Kidney tubule cell (primary cell): Measurements from ENCODE around the gene URGCP.
"Not testable (repeated sequence)": the region's sequence is repeated elsewhere in the genome, so short reads cannot be mapped to it uniquely, and the experiment has no call there.

Source experiments
- DNase-seq: peaks from one replicate; pipeline ENCODE4 v3.0.0-alpha.2; 2018; ENCODE audit warnings: low spot score

The URGCP gene

DNA sequence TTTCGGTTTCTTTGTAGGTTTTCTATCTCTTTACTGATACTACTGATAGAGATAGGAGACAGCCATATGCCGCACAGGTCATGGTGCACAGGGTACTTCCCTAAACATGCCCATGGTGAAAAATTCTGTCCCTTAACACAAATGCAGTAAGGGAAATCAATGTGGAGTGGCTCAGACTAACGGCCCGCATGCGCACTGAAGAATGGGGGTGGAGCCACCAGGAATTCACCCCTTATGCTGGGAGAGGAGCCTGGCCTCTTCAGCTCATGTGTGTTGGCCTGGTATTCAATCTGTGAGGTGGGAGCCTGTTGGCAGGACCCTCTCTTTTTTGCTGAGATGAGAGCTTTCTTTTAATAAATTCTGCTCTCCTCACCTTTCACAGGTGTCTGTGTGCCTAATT, 8.4 kb upstream of the URGCP start:
- no peak for DNase-seq

DNA sequence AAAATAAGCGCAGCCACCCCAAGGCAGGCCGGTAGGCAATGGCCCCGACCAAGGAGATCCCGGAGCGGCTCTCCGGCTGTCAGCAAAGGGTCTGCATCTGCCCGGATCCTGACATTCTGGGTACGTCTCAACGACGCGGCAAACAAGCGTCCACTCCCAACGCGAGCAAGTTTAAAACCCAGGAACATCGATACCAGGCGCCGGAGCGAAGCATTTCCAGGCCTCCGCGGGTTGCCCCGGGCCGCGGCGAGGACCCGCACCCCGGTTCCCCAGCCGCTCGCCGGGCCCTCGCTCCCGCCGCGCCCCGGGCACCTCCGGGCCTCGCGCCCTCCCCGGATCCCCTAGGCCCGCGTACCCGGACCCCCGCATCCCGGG, 453 bp downstream of the URGCP start:
- DNase-seq, result peak; percentile 30

- peak; percentile 89 for DNase-seq
Measured at GRCh38 chr7:43905209-43905946, 1.0 kb downstream of the URGCP start.

- DNase-seq, result peak; percentile 49
Measured at GRCh38 chr7:43904533-43905208, 1.7 kb downstream of the URGCP start.

GRCh38 chr7:43902542-43903054, 3.8 kb downstream of the URGCP start:
- no peak for DNase-seq

DNA sequence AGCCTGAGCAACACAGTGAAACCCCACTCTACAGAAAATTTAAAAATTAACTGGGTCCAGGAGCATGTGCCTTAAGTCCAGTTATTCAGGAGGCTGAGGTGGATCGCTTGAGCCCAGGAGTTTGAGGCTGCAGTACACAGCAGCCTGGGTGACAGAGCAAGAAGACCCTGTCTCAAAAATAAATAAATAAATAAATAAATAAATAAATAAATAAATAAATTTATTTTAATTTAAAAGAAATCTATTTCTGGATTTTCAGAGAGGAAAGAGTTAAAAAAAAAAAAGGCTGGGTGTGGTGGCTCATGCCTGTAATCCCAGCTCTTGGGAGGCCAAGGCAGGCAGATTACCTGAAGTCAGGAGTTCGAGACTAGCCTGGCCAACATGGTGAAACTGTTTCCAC, 7.8 kb downstream of the URGCP start:
- DNase-seq, result not testable (repeated sequence)

DNA sequence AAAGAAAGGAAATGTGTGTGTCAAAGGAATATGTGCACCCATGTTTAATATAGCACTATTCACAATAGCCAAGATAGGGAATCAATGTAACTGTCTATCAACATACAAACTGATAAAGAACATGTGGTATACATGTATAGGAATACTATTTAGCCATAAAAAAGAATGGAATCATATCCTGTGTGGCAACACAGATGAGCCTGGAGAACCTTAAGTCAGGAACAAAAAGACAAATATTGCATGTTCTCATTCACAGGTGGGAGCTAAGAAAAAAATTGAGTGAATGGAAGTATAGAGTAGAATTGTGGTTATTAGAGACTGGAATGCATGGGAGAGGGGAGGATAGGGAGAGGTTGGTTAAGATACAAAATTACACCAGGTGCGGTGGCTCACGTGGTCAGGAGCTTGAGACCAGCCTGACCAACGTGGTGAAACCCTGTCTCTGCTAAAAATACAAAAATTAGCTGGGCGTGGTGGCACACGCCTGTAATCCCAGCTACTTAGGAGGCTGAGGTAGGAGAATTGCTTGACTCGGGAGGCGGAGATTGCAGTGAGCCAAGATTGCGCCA, 10.5 kb downstream of the URGCP start:
- DNase-seq, result no peak

- DNase-seq, result no peak
Measured at GRCh38 chr7:43891069-43891955, 15.1 kb downstream of the URGCP start.

DNA sequence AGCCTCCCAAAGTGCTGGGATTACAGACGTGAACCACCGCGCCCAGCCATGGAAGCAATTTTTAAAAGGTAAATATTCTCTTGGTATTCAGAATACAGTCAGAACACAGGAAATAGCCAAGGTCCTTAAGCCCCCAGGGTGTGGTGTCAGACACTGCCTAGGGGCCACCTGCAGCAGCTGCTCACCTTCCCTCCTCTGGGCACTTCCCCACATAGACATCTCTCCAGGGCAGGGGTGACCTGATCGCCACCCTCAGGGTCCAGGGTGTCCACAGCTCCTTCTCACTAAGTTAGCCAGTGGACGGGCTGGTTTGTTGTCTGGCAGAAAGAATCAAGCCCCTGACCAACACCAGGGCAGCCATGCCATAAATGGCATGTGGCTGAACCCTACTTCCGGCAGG, 15.9 kb downstream of the URGCP start:
- no peak for DNase-seq

DNA sequence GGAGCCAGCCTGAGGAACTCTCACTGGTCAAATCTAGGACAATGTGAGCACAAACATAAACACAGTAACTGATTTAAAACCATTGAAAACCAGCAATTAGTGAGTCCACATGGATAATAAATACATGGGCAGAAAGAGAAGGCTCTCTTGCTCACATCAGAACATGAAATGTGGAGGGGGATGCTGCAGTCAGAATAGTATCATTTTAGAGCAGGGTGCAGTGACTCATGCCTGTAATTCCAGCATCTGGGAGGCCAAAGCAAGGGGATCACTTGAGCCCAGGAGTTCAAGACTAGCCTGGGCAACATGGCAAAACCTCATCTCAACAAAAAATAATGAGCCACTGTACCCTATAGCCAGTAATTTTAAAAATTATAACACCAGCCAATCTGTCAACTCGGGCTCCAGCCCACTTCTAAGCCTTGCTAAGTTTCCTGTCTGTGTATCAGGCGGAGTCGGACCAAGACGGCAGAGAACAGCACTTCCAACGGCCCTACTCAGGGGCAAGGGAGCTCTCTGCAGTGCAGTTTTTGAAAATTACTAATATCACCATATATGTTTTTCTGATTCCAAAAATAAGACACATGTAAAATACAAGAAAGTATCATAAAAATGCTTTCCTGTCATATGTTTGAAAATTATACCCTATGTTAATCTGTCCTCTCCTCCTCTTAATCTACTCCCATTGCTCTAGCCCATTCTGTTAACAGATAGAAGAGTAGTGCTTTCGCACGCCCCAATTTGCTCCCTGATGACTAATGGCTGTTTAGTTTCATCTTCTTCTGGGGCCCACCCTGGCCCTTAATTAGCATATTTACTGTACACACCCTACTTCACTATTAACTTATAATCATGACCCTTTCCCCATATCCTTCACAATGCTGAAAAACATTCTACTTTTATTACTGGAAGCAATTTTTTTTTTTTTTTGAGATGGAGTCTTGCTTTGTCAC, 17.1 kb downstream of the URGCP start:
- DNase-seq, result no peak

DNA sequence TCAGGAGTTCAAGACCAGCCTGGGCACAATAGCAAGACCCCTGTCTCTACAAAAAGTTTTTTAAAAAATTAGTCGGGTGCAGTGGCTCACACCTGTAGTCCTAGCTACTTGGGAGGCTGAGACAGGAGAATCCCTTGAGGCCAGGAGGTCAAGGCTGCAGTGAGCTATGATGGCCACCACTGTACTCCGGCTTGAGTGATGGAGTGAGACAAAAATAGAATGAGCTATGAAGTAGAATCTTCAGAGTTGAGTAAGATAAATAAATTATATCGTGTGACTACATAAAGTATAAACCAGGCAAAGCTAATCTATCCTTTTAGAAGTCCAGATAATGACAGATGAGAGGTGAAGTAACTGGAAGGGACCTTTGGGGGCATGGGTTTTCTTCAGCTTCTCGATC, 21.8 kb downstream of the URGCP start:
- DNase-seq, result no peak

GRCh38 chr7:43884209-43884608, 22.2 kb downstream of the URGCP start:
- no peak for DNase-seq

- DNase-seq, result peak; percentile 22
Measured at GRCh38 chr7:43880596-43880995, 25.8 kb downstream of the URGCP start.

DNA sequence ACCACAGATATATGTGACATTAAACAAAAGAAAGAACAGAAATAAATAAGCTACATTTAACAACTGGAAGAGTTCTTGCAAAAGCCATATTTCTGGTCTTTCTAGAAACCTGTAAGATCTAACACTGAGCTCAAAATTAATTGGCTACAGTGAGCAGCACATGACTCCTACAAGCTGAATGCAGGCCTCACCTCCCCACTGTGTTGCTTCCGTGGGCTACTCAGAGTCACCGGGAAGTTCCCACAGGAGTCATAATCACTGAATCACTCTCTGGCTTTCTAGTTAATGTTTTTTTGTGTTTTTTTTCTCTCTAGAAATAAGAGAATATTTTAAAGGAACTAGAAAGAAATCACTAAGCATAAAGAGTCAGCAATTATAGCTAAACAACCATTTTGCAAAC, 26.9 kb downstream of the URGCP start:
- DNase-seq, result peak; percentile 90

DNA sequence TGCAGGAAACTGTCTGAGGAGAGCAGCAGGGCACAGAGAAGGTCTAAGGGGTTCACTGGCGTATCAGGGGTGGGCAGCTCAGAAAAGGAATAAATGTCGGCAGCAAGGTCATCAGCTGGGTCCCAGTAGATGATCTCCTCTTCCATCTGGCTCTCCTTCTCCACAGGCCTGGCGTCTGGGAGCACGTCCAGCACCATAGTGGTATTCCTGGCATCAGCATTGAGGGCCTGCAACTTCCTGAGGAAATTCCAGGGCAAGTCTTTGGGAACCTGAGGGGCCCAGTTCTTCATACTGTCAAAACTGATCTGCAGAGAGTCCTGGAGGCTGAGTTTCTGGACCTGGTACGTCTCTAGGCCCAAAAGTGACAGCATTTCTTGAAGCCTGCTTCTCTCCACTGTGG, 27.5 kb downstream of the URGCP start:
- no peak for DNase-seq

GRCh38 chr7:43877968-43878864, 28.2 kb downstream of the URGCP start:
- DNase-seq, result no peak

DNA sequence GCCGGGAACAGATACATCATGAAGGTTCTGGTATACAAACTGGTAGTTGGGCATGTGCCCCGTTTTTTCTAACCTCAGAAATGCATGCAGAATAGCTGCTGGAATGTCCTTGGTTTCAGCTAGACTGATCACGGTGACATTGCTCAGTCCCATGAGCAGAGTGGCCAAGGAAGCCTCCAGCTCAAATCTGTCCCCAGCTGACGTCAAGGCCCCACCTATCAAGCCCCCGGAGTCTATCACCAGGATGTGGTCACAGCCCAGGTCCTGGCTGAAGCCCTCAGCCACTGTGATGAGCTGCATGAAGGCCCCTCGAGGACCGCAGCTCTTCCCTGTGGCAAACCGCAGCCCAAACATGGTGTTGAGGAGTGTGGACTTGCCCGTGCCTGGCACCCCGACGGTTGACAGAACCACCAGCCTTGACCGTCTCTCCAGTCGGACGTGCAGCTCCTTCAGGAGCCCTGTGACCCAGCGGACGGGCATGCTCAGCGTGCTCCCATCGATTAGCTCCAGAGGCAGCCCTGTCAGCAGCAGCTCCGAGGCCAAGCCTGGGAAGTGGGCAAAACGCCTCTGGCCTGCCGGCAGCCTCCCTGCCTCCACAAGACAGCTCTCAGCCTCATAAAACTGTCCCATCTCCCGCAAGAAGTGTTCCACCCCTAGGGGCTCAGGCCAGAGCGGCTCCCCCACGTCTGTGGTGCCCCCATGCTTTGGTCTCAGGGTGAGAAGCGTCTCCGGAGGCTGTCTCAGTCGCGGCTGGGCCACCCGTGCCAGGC, 29.2 kb downstream of the URGCP start:
- no peak for DNase-seq

DNA sequence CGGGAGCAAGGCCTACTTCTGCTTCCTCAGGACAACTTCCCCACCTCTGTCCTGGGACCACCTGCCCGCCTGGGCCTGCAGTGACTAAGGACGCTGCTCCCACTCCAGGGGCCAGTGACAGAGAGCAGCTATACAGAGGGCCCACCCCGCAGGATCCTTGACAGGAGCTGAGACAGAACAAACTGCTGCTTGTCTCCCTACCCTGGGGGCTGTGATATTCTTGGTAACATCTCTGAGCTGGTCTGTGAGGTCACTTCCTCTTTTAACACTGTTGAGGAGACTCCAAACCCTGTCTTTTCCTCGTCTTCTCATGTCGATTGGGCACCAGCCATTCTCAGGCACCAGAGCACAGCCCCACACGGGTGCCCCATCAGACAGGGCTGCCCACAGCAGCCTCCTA, 30.2 kb downstream of the URGCP start:
- no peak for DNase-seq

- DNase-seq, result peak; percentile 16
Measured at GRCh38 chr7:43873300-43873699, 33.1 kb downstream of the URGCP start.
